IPS DF 6.9 (cell line): ENCODE data around the gene RBM4.

ENCODE experiments used
- DNase-seq: peaks from one replicate; pipeline ENCODE4 v3.0.0-alpha.2; 2013; ENCODE audit warnings: low read depth, low spot score
- H3K27ac ChIP-seq: one replicate; pipeline ENCODE4 v1.5.1; 2013; ENCODE audit warnings: low read length, control low read depth
- H3K27me3 ChIP-seq: 2 replicates; pipeline ENCODE4 v1.6.1; 2013; ENCODE audit warnings: mild to moderate bottlenecking, low read length; ENCODE audit not compliant: control insufficient read depth, insufficient read depth
- H3K36me3 ChIP-seq: 2 replicates; pipeline ENCODE4 v1.6.1; 2013; ENCODE audit warnings: low read length; ENCODE audit not compliant: control insufficient read depth, insufficient read depth
- H3K4me1 ChIP-seq: 2 replicates; pipeline ENCODE4 v1.6.1; 2013; ENCODE audit warnings: low read length; ENCODE audit not compliant: control insufficient read depth, insufficient read depth
- H3K4me3 ChIP-seq: 2 replicates; pipeline ENCODE4 v1.5.1; 2013; ENCODE audit warnings: mild to moderate bottlenecking, low read length
- H3K9me3 ChIP-seq: 2 replicates; pipeline ENCODE4 v1.6.1; 2013; ENCODE audit warnings: low read length, inconsistent platforms; ENCODE audit not compliant: control insufficient read depth, insufficient read depth
- WGBS: extraction: QIAGEN DNeasy Blood & Tissue Kit; methylation state at CpG from one replicate; pipeline ENCODE4 v1.1.7; 2013; ENCODE audit warnings: mixed read lengths, missing lambda C conversion rate; ENCODE audit not compliant: insufficient read length, insufficient coverage; 5-methylcytosine and 5-hydroxymethylcytosine counted together

Gene RBM4

GRCh38 chr11:66680966-66681645 lies 42.6 kb downstream of the RBM4 start:
- WGBS = no CpG with 5 or more reads among the region's 7 CpGs

GRCh38 chr11:66683877-66684276 lies 45.4 kb downstream of the RBM4 start:
- Histone ChIP-seq H3K4me1 (no peaks in the 10 kb centered on the region), H3K9me3 (no peaks in the 10 kb centered on the region), H3K4me3 (no peak overlapping the region), H3K27me3 (no peaks in the 10 kb centered on the region), H3K27ac (no peak overlapping the region), H3K36me3 (peaks cover 19% of the 10 kb centered on the region; the same call in 1 of the 2 replicates)
- no peak for DNase-seq
- no CpG with 5 or more reads among the region's 8 CpGs for WGBS

More at GRCh38 chr11:66680966-66681645, 42.6 kb downstream of the RBM4 start:
- H3K4me1 ChIP-seq = peaks cover 5% of the 10 kb centered on the region; the same call in 1 of the 2 replicates
- H3K36me3 ChIP-seq = 0 out of 2 replicates have a peak, but pooled peaks cover 3% of the 10 kb centered on the region
- no peak overlapping the region for H3K4me3 ChIP-seq
- H3K27me3 ChIP-seq = no peaks in the 10 kb centered on the region
- H3K9me3 ChIP-seq = no peaks in the 10 kb centered on the region
- no peak for DNase-seq
- no peak overlapping the region for H3K27ac ChIP-seq

- DNase-seq = no peak
- no peaks in the 10 kb centered on the region for H3K27me3 ChIP-seq
- no peak overlapping the region for H3K4me3 ChIP-seq
- no CpG with 5 or more reads among the region's 2 CpGs for WGBS
- H3K9me3 ChIP-seq = no peaks in the 10 kb centered on the region
- H3K4me1 ChIP-seq = no peaks in the 10 kb centered on the region
- H3K27ac ChIP-seq = no peak overlapping the region
- peaks cover 20% of the 10 kb centered on the region; the same call in 1 of the 2 replicates for H3K36me3 ChIP-seq
Measured at GRCh38 chr11:66684635-66685034, 46.1 kb downstream of the RBM4 start.

GRCh38 chr11:66685276-66686099 lies 47.0 kb downstream of the RBM4 start:
- Histone ChIP-seq H3K9me3 (no peaks in the 10 kb centered on the region), H3K4me3 (no peak overlapping the region), H3K27me3 (no peaks in the 10 kb centered on the region), H3K4me1 (no peaks in the 10 kb centered on the region), H3K36me3 (peaks cover 26% of the 10 kb centered on the region), H3K27ac (no peak overlapping the region)
- DNase-seq = no peak
- no CpG with 5 or more reads among the region's 27 CpGs for WGBS

- Histone ChIP-seq H3K9me3 (no peaks in the 10 kb centered on the region), H3K4me1 (no peaks in the 10 kb centered on the region), H3K27me3 (no peaks in the 10 kb centered on the region), H3K4me3 (no peak overlapping the region), H3K36me3 (peaks cover 28% of the 10 kb centered on the region), H3K27ac (no peak overlapping the region)
- no CpG with 5 or more reads among the region's 15 CpGs for WGBS
- DNase-seq = no peak
Measured at GRCh38 chr11:66686100-66686785, 47.7 kb downstream of the RBM4 start.

GRCh38 chr11:66686801-66687750 lies 48.6 kb downstream of the RBM4 start:
- Histone ChIP-seq H3K27me3 (no peaks in the 10 kb centered on the region), H3K4me3 (no peak overlapping the region), H3K4me1 (no peaks in the 10 kb centered on the region), H3K9me3 (no peaks in the 10 kb centered on the region), H3K27ac (no peak overlapping the region), H3K36me3 (peaks cover 32% of the 10 kb centered on the region)
- no peak for DNase-seq
- WGBS = no CpG with 5 or more reads among the region's 33 CpGs

GRCh38 chr11:66687831-66688281 lies 49.4 kb downstream of the RBM4 start:
- DNase-seq = no peak
- WGBS = no CpG with 5 or more reads among the region's 13 CpGs
- Histone ChIP-seq H3K36me3 (peaks cover 39% of the 10 kb centered on the region), H3K4me1 (no peaks in the 10 kb centered on the region), H3K27ac (no peak overlapping the region), H3K27me3 (no peaks in the 10 kb centered on the region), H3K9me3 (no peaks in the 10 kb centered on the region), H3K4me3 (no peak overlapping the region)

GRCh38 chr11:66688561-66689534 lies 50.3 kb downstream of the RBM4 start:
- DNase-seq = no peak
- Histone ChIP-seq H3K9me3 (no peaks in the 10 kb centered on the region), H3K4me3 (no peak overlapping the region), H3K4me1 (no peaks in the 10 kb centered on the region), H3K27me3 (no peaks in the 10 kb centered on the region), H3K27ac (no peak overlapping the region), H3K36me3 (peaks cover 47% of the 10 kb centered on the region)
- WGBS = no CpG with 5 or more reads among the region's 28 CpGs
